GM12801 (cell line): ENCODE measurements around the gene STUM.

Experiments used
- TF ChIP-seq, protein P1 (sequence below): IDR thresholded peaks from one replicate; pipeline ENCODE4 v1.5.1; 2011; ENCODE audit warnings: control low read depth; ENCODE audit not compliant: insufficient read length; ENCODE audit errors: extremely low read depth

Gene STUM

DNA sequence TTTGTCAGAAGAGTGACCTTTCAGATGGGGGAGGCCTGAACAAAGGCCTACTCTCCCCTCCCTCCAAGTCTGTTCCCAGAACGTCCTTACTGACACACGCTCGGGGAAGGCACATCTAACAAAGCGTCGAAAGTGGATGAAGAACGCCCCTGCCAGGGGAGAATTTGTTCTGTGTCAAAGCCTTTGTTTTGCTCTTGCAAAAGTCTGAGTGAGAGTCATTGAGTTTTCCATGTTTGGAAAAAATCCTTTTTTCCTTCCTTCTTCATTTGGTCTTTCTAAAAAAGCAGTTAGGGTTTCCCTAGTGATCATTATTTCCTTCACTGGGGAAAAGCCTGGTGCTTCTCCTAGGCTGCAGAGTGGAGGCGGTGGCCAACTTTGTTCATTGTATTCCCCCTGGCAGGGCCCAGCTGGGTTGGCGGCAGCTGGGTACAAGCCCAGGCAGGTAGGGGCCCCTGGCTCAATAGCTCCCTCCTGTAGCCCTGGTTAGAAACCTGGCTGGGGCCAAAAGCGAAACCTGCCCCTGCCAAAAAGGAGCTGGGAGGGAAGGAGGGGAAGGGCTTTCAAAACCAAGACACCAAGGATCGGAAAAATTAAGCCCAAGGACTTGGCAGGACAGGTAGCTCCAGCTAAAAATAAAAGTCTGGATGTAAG lies 109.5 kb downstream of the STUM start:
- TF ChIP-seq, protein P1, sequence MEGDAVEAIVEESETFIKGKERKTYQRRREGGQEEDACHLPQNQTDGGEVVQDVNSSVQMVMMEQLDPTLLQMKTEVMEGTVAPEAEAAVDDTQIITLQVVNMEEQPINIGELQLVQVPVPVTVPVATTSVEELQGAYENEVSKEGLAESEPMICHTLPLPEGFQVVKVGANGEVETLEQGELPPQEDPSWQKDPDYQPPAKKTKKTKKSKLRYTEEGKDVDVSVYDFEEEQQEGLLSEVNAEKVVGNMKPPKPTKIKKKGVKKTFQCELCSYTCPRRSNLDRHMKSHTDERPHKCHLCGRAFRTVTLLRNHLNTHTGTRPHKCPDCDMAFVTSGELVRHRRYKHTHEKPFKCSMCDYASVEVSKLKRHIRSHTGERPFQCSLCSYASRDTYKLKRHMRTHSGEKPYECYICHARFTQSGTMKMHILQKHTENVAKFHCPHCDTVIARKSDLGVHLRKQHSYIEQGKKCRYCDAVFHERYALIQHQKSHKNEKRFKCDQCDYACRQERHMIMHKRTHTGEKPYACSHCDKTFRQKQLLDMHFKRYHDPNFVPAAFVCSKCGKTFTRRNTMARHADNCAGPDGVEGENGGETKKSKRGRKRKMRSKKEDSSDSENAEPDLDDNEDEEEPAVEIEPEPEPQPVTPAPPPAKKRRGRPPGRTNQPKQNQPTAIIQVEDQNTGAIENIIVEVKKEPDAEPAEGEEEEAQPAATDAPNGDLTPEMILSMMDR = no peak

DNA sequence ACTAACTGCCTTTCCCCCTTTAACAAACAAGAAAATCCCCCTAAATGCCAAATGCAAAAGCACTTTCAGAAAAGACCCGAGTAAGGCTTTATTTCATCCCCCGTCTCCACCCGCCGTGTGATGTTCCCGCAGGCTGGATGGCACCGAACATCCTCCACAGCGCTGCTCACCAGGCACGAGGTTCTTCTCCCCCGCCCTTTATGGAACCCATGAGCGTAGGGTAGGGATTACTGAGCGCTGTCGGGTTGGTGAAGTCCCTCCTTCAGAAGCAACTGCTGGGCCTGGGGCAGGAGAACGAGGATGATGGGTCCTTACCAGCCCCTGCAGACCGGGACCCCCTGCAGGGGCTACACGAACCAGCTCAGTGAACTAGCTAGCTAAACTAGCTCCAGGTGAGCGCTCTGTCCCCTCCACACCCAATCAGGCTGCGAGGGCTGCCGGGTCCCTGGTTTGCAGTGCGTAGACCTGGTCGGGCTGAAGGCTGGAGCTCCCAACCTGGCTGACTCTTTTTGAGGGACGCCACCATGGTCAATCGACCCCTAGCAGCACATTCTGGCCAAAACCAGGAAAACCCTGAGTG lies 110.1 kb downstream of the STUM start:
- TF ChIP-seq, protein P1 = no peak
